Right lobe of liver (tissue), 5 donors: ENCODE measurements around the gene SPTY2D1. TPM values are rescaled to one million over a fixed set of nuclear protein-coding genes. Genes with fewer than 3 reads are reported as not detected.

ENCODE experiments used
- total RNA-seq, 6 experiments: library from RNA; depleted of rRNA in 2 of 6; stranded (reverse); fragments of >200 nt in 2 of 6; fragmentation: NEBNext Ultra II Directional in 3 of 6; extraction: Animal tissue kit (Norgen Biotek cat#: 25700) in 3 of 6; gene quantifications; one replicate each; pipeline versions ENCODE4 v1.1.0 to v1.2.4, GENCODE V29; 2016 to 2023
- donor health status: DM: no; HTN: no; CAD: no.
- donor health status: DM: no; HTN: no; CAD: no.
- donor health status: DM: no; HTN: yes; CAD: no.
- donor health status: DM: no; HTN: yes; CAD: no.

Gene SPTY2D1
- total RNA-seq, 6 experiments from 2014 or later, result 6.3 to 14.7 (median 8.4) TPM

Other genes with a start within 250 kb of the SPTY2D1 start
- gene LDHA, start 239.8 kb downstream of the SPTY2D1 start, total RNA-seq, result 100 to 1,000 TPM; 227 to 866 (median 656) TPM
- gene LDHC, start 222.0 kb downstream of the SPTY2D1 start, total RNA-seq, result 1 to 10 TPM in 2 of 6 experiments, under 1 TPM in 1, not detected in 3; 0.61 to 1.6 (median 1.5) TPM
- gene LDHAL6A, start 178.5 kb downstream of the SPTY2D1 start, total RNA-seq, result not detected
- 10 to 100 TPM; 15.8 to 68.0 (median 25.7) TPM for gene TSG101, start 107.4 kb downstream of the SPTY2D1 start, total RNA-seq
- 10 to 100 TPM in 2 of 6 experiments, 1 to 10 TPM in 4; 9.5 to 18.1 (median 9.9) TPM for gene UEVLD, start 45.6 kb downstream of the SPTY2D1 start, total RNA-seq
- 1 to 10 TPM in 3 of 6 experiments, under 1 TPM in 1, not detected in 2; 0.83 to 2.2 (median 1.4) TPM for gene MISFA, start 34.6 kb downstream of the SPTY2D1 start, total RNA-seq
- gene TMEM86A, start 64.4 kb upstream of the SPTY2D1 start, total RNA-seq, result 1 to 10 TPM; 2.0 to 4.9 (median 3.8) TPM
- under 1 TPM in 3 of 6 experiments, not detected in 3; 0.04 to 0.32 (median 0.12) TPM for gene IGSF22, start 91.8 kb upstream of the SPTY2D1 start, total RNA-seq
- gene PTPN5, start 157.5 kb upstream of the SPTY2D1 start, total RNA-seq, result not detected